ENCODE measurements around the gene DPAGT1.
"Not testable (repeated sequence)": the region's sequence is repeated elsewhere in the genome, so short reads cannot be mapped to it uniquely, and the experiment has no call there.

Gene DPAGT1

DNA sequence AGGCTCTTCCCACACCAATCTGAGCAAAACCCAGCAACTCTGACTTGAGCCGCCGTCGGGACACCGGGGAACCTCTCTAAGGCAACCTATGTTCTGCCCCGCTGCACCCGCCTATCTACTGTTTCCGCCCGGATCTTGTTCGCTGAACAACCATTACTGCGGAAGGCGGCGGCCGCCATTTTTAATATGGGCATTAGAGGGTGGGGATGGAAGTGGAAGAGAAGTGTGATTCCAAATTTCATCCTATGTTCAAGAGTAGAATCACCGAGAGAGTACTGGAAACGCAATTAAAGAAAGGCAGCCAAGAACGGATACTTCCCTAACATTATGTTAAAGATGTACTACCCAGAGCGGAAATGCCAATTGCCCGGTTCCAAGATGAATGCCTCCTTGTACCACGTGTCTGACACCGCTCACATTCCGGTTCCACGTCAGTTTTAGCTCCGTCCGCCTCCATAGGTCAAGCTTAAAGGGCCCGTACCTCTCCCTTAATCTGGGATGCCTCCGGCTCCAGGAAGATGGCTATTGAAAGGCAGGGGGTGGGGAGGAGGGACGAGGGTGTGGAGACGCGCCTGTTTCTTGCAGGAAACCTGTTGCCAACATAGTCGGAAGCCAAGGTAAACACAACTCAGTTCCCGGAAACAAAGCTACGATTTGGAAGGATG lies at the start of gene DPAGT1:
TSS of gene DPAGT1 (minus strand) at position 95 of the 665 bp plus-strand sequence. CDS start 198 bp downstream, outside the sequence.
- Mint-ChIP-seq H3K27ac (peak within 1 kb of the TSS; percentile 100), H3K27me3 (no peaks in the 10 kb centered on the region), H3K4me1 (ENCODE audit: low read depth) (peaks cover 44% of the 10 kb centered on the region), H3K36me3 (peaks cover 4% of the 10 kb centered on the region), H3K4me3 (peak within 1 kb of the TSS; percentile 98), H3K9me3 (ENCODE audit: low read depth) (no peaks in the 10 kb centered on the region)

DNA sequence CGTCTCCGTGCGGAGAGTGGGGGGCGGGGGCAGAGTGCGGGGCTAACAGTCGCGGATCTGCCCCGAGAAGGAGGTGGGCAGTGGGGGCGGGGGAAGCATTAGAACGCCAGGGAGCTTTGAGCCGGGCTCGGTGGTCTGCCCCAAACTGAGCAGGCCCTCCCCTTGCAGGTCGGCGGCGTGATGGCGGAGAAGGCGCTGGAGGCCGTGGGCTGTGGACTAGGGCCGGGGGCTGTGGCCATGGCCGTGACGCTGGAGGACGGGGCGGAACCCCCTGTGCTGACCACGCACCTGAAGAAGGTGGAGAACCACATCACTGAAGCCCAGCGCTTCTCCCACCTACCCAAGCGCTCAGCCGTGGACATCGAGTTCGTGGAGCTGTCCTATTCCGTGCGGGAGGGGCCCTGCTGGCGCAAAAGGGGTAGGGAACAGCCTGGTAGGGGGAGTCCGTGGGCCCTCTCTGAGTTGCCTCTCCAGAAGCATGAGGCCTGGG lies 48.2 kb upstream of the DPAGT1 start:
- peaks cover 11% of the 10 kb centered on the region for H3K27me3 Mint-ChIP-seq
- H3K36me3 Mint-ChIP-seq: no peaks in the 10 kb centered on the region
- no peaks in the 10 kb centered on the region for H3K9me3 Mint-ChIP-seq (ENCODE audit: low read depth)
- peaks cover 13% of the 10 kb centered on the region for H3K4me1 Mint-ChIP-seq (ENCODE audit: low read depth)
- H3K27ac Mint-ChIP-seq: no peak overlapping the region
- H3K4me3 Mint-ChIP-seq: peak overlapping the region; percentile 19

DNA sequence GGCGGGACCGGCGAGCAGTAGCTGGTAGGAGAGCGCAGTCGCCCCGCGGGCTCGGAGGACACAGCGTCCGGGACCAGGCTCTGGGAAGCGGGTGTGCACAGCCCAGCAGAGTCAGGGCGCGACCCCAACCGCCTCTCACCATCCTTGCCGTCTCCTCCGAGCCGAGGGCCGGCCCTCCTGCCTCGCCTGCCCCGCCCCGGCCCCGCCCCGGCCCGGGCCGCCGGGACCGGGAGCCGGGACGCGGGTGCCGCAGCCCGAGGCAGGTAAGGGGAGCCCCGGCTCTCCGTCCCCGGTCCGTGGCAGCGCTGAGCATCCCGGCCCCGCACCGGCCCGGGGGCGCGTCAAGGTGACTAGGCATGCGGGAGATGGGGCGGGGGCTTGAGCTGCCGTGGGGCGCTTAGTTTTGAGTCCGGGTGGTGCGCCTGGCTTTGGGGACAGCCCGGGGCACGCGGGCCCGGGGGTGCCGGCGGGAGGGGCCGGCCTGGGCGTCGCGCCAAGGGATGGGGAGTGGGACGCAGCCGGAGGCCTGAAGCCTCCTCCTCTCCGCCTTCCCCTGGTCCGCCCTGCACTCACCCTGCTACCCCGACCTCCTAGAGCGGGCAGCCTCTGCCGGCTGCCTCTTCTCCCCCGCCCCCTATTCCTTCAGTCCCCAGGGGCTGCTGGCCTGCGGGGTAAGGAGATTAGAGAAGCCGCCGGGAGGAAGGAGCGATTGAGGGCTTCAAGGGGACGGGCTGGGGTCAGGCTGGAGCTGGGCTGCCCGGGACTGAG lies 47.5 kb upstream of the DPAGT1 start, which contains the start of gene ABCG4:
TSS of gene ABCG4 (plus strand) at position 35 of the 768 bp plus-strand sequence. CDS start 914 bp downstream, outside the sequence.
- Mint-ChIP-seq H3K4me3 (peak within 1 kb of the TSS; percentile 78), H3K27ac (no peak within 1 kb of the TSS), H3K4me1 (ENCODE audit: low read depth) (peaks cover 13% of the 10 kb centered on the region), H3K9me3 (ENCODE audit: low read depth) (no peaks in the 10 kb centered on the region), H3K27me3 (peaks cover 11% of the 10 kb centered on the region), H3K36me3 (no peaks in the 10 kb centered on the region)

DNA sequence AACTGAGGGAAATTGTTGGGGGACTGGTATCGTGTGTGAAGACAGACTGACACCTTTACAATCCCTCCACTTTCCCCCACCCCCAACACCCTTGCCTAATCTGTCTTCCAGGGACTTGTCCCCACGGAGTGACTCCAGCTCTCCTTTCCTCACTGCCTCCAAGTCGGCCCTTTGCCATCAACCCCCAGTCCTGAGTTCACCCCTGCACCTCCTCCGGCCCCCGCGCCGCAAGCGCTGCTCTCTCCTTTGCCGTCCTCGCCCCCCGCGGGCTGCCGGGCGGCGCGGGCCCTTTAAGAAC lies 47.0 kb upstream of the DPAGT1 start:
- H3K4me3 Mint-ChIP-seq: peak overlapping the region; percentile 78
- H3K27ac Mint-ChIP-seq: no peak overlapping the region
- H3K36me3 Mint-ChIP-seq: no peaks in the 10 kb centered on the region
- H3K27me3 Mint-ChIP-seq: peaks cover 12% of the 10 kb centered on the region
- H3K4me1 Mint-ChIP-seq (ENCODE audit: low read depth): peaks cover 13% of the 10 kb centered on the region
- H3K9me3 Mint-ChIP-seq (ENCODE audit: low read depth): no peaks in the 10 kb centered on the region

DNA sequence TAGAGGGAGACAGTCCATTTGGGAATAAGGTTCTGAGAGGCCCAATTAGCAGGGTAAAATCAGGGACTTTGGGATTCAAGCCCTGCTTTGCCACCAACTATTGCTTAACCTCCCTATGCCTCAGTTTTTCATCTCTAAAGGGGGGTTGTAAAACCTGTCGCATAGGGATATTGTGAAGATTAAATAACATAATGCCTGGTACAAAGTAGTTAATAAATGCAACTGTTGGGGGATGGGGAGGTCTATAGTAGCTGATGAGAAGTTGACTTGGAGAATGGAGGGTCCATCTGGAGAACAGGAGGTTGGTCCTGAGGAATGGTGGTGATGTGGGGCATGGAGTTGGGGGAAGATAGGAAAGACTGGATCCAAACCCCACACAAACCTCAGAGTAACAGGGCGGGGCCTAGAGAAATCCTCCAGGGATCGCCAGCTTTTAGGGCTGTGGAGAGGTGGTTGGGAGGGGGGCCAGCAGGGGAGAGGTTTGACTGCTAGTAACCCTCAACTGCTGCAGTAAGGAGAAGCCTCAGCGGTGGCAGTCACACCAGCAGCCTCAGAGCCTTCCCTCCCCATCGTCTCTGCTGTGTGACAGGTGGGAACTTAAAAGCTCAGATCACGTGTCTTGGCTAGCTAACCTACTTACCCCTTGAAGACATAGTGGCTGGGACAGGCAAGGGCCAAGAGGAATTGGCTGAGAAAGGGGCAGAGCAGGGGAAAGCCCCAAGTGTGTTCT lies 46.1 kb upstream of the DPAGT1 start:
- H3K27me3 Mint-ChIP-seq: peaks cover 17% of the 10 kb centered on the region
- peaks cover 13% of the 10 kb centered on the region for H3K4me1 Mint-ChIP-seq (ENCODE audit: low read depth)
- peak overlapping the region; percentile 78 for H3K4me3 Mint-ChIP-seq
- H3K36me3 Mint-ChIP-seq: no peaks in the 10 kb centered on the region
- H3K27ac Mint-ChIP-seq: no peak overlapping the region
- no peaks in the 10 kb centered on the region for H3K9me3 Mint-ChIP-seq (ENCODE audit: low read depth)

DNA sequence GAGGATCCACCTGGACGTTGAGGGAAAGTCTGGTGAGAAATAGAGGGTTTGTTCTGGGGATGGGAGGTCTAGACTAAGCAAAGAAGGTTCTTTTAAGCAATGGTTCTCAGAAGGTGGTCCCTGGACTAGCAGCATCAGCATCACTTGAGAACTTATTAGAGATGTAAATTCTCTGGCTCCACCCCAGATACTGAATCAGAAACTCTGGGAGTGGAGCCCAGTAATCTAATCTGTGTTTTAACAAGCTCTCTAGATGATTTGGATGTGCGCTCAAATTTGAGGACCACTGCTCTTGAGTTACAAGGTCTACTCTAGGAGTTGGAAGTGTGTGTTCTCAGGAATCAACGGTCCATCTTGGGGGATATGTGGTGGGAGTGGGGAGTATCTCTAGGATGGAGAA lies 43.9 kb upstream of the DPAGT1 start:
- H3K9me3 Mint-ChIP-seq (ENCODE audit: low read depth): no peaks in the 10 kb centered on the region
- H3K36me3 Mint-ChIP-seq: no peaks in the 10 kb centered on the region
- no peak overlapping the region for H3K27ac Mint-ChIP-seq
- peaks cover 17% of the 10 kb centered on the region for H3K27me3 Mint-ChIP-seq
- no peak overlapping the region for H3K4me3 Mint-ChIP-seq
- peaks cover 13% of the 10 kb centered on the region for H3K4me1 Mint-ChIP-seq (ENCODE audit: low read depth)

DNA sequence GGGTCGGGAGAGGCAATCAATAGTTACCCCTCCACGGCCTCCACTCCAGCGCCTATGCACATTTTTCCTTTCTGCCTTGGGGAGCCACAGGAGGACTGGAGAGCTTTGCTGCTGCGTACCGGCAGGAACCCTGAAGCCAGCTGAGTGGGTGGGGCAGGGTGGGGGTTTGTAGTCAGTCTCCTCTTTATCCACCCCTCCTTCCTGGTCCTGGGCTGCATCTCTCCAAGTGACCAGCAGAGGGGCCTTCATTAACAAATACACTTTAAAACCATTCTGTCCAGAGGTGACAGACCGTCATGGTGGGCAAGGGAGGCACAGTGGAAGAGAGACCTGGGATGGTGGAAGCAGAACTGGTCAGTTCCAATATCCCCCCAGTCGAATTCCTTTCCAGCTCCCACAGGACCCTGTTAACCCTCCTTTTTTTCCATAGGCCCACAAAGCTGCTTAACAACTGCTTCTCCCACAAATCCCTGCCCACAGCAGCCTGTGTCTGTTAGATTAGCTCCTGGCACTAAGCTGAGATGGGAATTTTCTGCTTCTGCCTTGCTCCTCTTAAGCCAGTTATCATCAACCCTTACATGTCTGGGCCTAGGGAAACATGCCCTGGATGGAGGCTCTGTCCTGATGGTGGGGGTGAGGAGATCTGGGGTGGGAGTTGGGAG lies 43.3 kb upstream of the DPAGT1 start:
- no peak overlapping the region for H3K4me3 Mint-ChIP-seq
- no peak overlapping the region for H3K27ac Mint-ChIP-seq
- no peaks in the 10 kb centered on the region for H3K9me3 Mint-ChIP-seq (ENCODE audit: low read depth)
- H3K4me1 Mint-ChIP-seq (ENCODE audit: low read depth): peaks cover 13% of the 10 kb centered on the region
- H3K36me3 Mint-ChIP-seq: no peaks in the 10 kb centered on the region
- H3K27me3 Mint-ChIP-seq: peaks cover 17% of the 10 kb centered on the region

DNA sequence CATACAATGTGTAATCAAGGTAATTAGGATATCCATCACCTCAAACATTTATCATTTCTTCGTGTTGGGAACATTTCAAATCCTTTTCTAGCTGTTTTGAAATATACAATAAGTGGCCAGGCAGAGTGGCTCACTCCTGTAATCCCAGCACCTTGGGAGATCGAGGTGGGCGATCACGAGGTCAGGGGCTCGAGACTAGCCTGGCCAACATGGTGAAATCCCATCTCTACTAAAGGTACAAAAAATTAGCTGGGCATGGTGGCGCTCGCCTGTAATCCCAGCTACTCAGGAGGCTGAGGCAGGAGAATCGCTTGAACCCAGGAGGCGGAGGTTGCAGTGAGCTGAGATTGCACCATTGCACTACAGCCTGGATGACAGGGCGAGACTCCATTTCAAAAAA lies 37.6 kb upstream of the DPAGT1 start:
- not testable (repeated sequence) for H3K27me3 Mint-ChIP-seq; H3K4me3 Mint-ChIP-seq; H3K9me3 Mint-ChIP-seq (ENCODE audit: low read depth); H3K27ac Mint-ChIP-seq; H3K4me1 Mint-ChIP-seq (ENCODE audit: low read depth); H3K36me3 Mint-ChIP-seq

DNA sequence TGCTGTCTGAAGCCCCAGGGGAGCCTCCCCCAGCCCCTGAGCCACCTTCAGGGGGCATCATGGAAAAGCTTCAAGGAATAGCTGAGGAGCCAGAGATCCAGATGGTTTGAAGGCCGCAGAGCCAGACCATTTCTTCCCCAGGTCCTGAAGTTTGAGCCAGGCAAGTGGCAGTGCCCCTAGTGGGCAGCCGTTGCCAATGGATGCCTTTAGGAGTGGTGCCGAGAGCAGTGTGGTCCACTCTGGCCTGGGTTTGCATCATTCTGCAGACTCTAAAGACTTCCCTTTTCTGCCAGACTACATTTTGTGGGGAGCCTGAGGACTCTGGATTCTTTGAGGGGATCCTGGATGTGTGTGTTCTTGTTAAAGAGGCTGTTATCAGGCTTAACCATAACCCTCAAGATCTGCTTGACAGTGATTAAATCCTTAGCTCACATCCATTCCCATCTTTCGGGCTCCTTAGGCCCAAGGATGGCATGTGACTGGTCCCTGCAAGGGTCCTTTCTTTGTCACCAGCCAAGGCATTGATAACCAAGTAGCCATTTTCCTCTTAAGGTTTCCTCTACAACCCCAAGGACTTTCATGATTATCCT lies 32.8 kb upstream of the DPAGT1 start:
- no peak overlapping the region for H3K4me3 Mint-ChIP-seq
- H3K9me3 Mint-ChIP-seq (ENCODE audit: low read depth): no peaks in the 10 kb centered on the region
- peaks cover 8% of the 10 kb centered on the region for H3K36me3 Mint-ChIP-seq
- H3K27ac Mint-ChIP-seq: no peak overlapping the region
- no peaks in the 10 kb centered on the region for H3K27me3 Mint-ChIP-seq
- peaks cover 1% of the 10 kb centered on the region for H3K4me1 Mint-ChIP-seq (ENCODE audit: low read depth)

DNA sequence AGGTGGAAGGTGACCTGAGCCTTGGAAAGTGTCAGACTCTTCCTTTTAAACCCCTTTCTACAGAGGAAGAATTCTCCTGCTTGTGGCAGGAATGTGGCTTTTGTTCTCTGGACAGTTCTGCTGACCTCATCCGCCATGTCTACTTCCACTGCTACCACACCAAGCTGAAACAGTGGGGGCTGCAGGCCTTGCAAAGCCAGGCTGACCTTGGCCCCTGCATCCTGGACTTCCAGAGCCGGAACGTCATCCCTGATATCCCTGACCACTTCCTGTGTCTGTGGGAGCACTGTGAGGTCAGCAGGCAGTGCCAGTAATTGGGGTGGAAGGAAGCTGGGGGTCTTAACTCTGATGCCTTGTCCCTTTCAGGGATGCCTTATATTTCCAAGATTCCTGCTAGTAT lies 29.0 kb upstream of the DPAGT1 start:
- Mint-ChIP-seq H3K4me1 (ENCODE audit: low read depth) (peaks cover 11% of the 10 kb centered on the region), H3K36me3 (peaks cover 8% of the 10 kb centered on the region), H3K27me3 (no peaks in the 10 kb centered on the region), H3K27ac (no peak overlapping the region), H3K4me3 (no peak overlapping the region), H3K9me3 (ENCODE audit: low read depth) (no peaks in the 10 kb centered on the region)

DNA sequence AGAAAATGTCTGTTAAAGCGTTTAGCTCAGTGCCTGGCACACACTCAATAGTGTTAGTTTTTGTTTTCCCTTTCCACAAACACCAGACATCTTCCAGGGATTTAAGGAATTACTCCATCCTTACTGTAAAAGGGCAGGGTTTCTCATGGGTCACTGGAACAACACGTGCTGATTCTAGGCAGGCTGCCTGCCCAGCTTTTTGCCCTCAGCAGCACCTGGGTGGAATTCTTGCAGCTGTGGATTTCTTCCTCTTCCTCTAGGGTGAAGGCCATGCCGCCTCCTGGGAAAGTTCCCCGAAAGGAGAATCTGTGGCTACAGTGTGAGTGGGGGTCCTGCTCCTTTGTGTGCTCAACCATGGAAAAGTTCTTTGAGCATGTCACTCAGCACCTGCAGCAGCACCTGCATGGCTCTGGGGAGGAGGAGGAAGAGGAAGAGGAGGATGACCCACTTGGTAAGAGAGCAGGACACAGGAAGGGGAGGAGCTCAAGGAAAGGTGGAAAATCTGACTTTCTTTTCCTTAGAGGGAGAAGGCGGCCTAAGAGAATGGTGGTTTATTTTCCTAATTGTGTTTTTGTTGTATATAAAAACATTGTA lies 25.1 kb upstream of the DPAGT1 start:
- Mint-ChIP-seq H3K27me3 (no peaks in the 10 kb centered on the region), H3K4me3 (no peak overlapping the region), H3K27ac (peak overlapping the region; percentile 58), H3K4me1 (ENCODE audit: low read depth) (peaks cover 34% of the 10 kb centered on the region), H3K9me3 (ENCODE audit: low read depth) (no peaks in the 10 kb centered on the region), H3K36me3 (peaks cover 4% of the 10 kb centered on the region)

DNA sequence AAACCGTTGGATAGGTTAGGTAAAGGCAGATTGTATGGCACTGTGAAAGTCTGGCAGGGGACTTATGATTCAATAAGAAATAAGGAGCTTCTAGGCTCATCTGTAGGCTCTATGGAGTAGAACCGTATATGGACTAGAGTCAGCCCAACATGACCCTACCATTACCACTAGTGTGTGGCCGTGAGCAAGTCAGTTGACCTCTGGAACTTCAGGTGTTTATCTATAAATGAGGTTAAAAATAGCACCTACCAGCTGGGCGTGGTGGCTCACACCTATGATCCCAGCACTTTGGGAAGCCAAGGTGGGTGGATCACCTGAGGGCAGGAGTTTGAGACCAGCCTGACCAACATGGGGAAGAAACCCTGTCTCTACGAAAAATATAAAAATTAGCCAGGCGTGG lies 24.2 kb upstream of the DPAGT1 start:
- H3K9me3 Mint-ChIP-seq (ENCODE audit: low read depth): no peaks in the 10 kb centered on the region
- no peak overlapping the region for H3K4me3 Mint-ChIP-seq
- H3K27ac Mint-ChIP-seq: no peak overlapping the region
- H3K36me3 Mint-ChIP-seq: peaks cover 4% of the 10 kb centered on the region
- H3K27me3 Mint-ChIP-seq: no peaks in the 10 kb centered on the region
- peaks cover 36% of the 10 kb centered on the region for H3K4me1 Mint-ChIP-seq (ENCODE audit: low read depth)

DNA sequence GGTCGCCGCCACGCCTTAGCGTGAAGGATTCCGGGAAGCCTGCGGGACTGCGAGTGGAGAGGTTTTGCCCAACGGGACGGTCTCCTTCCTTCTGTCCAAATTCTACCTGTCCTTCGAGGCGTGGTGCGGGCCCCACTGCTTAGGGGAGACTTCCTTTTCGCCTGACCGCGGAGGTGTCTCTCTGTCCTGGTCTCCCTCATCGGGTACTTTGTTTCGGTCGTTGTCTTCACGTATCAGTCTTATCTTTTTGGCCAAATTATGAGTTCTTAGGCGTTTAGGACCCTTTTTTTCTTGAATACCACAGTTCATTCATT lies 20.1 kb upstream of the DPAGT1 start:
- Mint-ChIP-seq H3K4me1 (ENCODE audit: low read depth) (peaks cover 40% of the 10 kb centered on the region), H3K27ac (peak overlapping the region; percentile 94), H3K27me3 (no peaks in the 10 kb centered on the region), H3K4me3 (peak overlapping the region; percentile 99), H3K9me3 (ENCODE audit: low read depth) (no peaks in the 10 kb centered on the region), H3K36me3 (peaks cover 2% of the 10 kb centered on the region)

DNA sequence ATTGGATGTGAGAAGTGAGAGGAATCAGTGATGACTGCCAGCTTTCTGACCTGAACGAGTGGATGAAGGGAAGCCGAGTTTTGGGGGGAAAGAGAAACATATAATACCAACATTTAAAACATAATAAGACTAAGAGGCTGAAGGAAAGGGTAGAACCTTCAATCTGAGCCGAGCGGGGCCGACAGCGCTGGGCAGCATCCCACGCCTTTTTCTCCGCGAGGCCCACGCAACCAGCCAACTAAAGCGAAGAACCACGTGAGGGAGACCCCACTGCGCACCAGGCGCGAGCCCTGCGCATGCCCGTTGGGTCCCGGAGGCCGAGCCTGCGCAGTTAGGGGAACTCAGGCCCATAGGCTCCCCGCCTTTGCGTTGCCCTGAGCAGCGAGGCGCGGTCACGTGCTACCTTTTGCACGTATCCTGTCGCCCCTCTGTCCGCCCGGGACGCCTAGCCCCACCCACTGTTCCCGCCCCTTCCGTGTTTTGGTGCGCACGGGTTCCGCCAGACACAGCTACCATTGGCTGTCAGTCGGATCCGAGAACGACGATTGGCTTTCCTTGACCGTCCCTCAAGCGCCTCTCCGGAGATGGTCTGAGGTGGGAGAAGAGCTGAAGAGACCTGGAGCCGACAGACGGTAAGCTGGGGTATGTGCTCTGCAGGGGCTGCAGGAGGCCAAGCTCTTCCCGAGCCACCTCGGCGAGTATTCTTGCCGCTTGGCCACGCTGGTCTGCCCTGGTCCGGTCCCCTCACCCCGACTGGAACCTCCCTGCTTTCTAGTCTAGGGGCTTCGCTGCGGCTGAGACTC lies 19.6 kb upstream of the DPAGT1 start, which contains the start of gene HINFP:
TSS of gene HINFP (plus strand) at position 573 of the 803 bp plus-strand sequence. CDS start 5,365 bp downstream, outside the sequence.
- peaks cover 2% of the 10 kb centered on the region for H3K36me3 Mint-ChIP-seq
- H3K4me1 Mint-ChIP-seq (ENCODE audit: low read depth): peaks cover 40% of the 10 kb centered on the region
- H3K9me3 Mint-ChIP-seq (ENCODE audit: low read depth): no peaks in the 10 kb centered on the region
- H3K27ac Mint-ChIP-seq: peak within 1 kb of the TSS; percentile 94
- no peaks in the 10 kb centered on the region for H3K27me3 Mint-ChIP-seq
- H3K4me3 Mint-ChIP-seq: peak within 1 kb of the TSS; percentile 99

Measured in activated naive CD8-positive, alpha-beta T cell (primary cell).